ENCODE data around the gene THADA.

- TF ChIP-seq CTCF (IDR thresholded peaks at IDR 0.05; ENCODE audit: insufficient read depth, low read length) (no peak), REST (IDR thresholded peaks at IDR 0.05; ENCODE audit: insufficient replicate concordance, low read depth) (no peak)
These were observed 170.2 kb downstream of the THADA start for GRCh38 chr2:43425659-43426058.

All from HL-60 (cell line).